HEK293 (cell line): Measurements from ENCODE around the gene TEX13D.

ENCODE experiments used
- CTCF ChIA-PET: fragments of 350-600 bp; formaldehyde crosslinking; extraction: SDS; loops from one replicate; lab custom pipeline; 2021; ENCODE audit warnings: antibody characterized with exemption; lab: Yijun Ruan, JAX
- POLR2A ChIA-PET: fragments of 300-600 bp; formaldehyde crosslinking; extraction: SDS; loops from one replicate; lab custom pipeline; 2020; ENCODE audit warnings: antibody characterized with exemption, inconsistent platforms; lab: Yijun Ruan, JAX
- H3K27ac ChIP-seq: fragments of 200-500 bp; sonication (Bioruptor generic); 2 replicates; pipeline ENCODE4 v1.5.1; 2014; ENCODE audit warnings: low read depth, low read length, control low read depth, inconsistent platforms; ENCODE audit errors: extremely low read depth
- H3K36me3 ChIP-seq, 2 experiments: fragments of 200-500 bp in 1 of 2; sonication (Bioruptor generic) in 1 of 2; 1 replicate in 1 of 2; 2 replicates in 1 of 2; pipeline ENCODE4 v1.5.1; 2014 to 2017; ENCODE audit warnings: inconsistent platforms in 2 of 2, low read length in 2 of 2; ENCODE audit not compliant: control insufficient read depth in 2 of 2, insufficient read depth in 1 of 2
- H3K4me1 ChIP-seq: fragments of 200-500 bp; sonication (Bioruptor generic); 2 replicates; pipeline ENCODE4 v1.5.1; 2014; ENCODE audit warnings: mild to moderate bottlenecking, low read length, inconsistent platforms; ENCODE audit not compliant: control insufficient read depth, insufficient read depth
- H3K4me3 ChIP-seq: 2 replicates; pipeline ENCODE4 v1.5.1; 2011; ENCODE audit warnings: low read depth, mild to moderate bottlenecking, control low read depth, low read length, moderate library complexity
- H3K9me3 ChIP-seq: fragments of 200-500 bp; sonication (Bioruptor generic); 2 replicates; pipeline ENCODE4 v1.5.1; 2014; ENCODE audit warnings: low read depth, low read length, inconsistent platforms; ENCODE audit not compliant: control insufficient read depth, insufficient read depth
- BCL11A ChIP-seq: fragments of 450-650 bp; formaldehyde crosslinking; IDR thresholded peaks from 2 replicates; pipeline ENCODE4 v1.5.1; 2016; ENCODE audit warnings: low read depth, missing biosample characterization, missing genetic modification characterization
- SCRT2 ChIP-seq: fragments of 450-650 bp; formaldehyde crosslinking; IDR thresholded peaks from 2 replicates; pipeline ENCODE4 v1.5.1; 2016; ENCODE audit warnings: missing biosample characterization, missing genetic modification characterization
- ZNF354C ChIP-seq: fragments of 450-650 bp; formaldehyde crosslinking; IDR thresholded peaks from 2 replicates; pipeline ENCODE4 v1.5.1; 2016; ENCODE audit warnings: missing biosample characterization, missing genetic modification characterization, low read depth, borderline replicate concordance
- ZNF362 ChIP-seq: fragments of 450-650 bp; formaldehyde crosslinking; IDR thresholded peaks from 2 replicates; pipeline ENCODE4 v1.5.1; 2016; ENCODE audit warnings: missing biosample characterization, missing genetic modification characterization
- ZNF510 ChIP-seq: fragments of 450-650 bp; formaldehyde crosslinking; IDR thresholded peaks from 2 replicates; pipeline ENCODE4 v1.5.1; 2018; ENCODE audit warnings: mild to moderate bottlenecking, missing genetic modification characterization, missing biosample characterization; ENCODE audit not compliant: insufficient replicate concordance
- ZNF513 ChIP-seq: fragments of 450-650 bp; IDR thresholded peaks from 2 replicates; pipeline ENCODE4 v1.5.1; 2018; ENCODE audit warnings: missing biosample characterization, missing genetic modification characterization
- ZNF529 ChIP-seq: fragments of 450-650 bp; formaldehyde crosslinking; IDR thresholded peaks from 2 replicates; pipeline ENCODE4 v1.5.1; 2017; ENCODE audit warnings: missing genetic modification characterization, missing biosample characterization; ENCODE audit not compliant: insufficient replicate concordance
- ZNF830 ChIP-seq: fragments of 450-650 bp; IDR thresholded peaks from 2 replicates; pipeline ENCODE4 v1.5.0; 2018; ENCODE audit warnings: missing biosample characterization, missing genetic modification characterization, low read depth, mild to moderate bottlenecking, moderate library complexity
- ZNF837 ChIP-seq: fragments of 450-650 bp; formaldehyde crosslinking; IDR thresholded peaks from 2 replicates; pipeline ENCODE4 v1.5.1; 2016; ENCODE audit warnings: missing biosample characterization, missing genetic modification characterization
- TF ChIP-seq, protein P1 (sequence below): fragments of 450-650 bp; formaldehyde crosslinking; IDR thresholded peaks from 2 replicates; pipeline ENCODE4 v1.5.1; 2017; ENCODE audit warnings: missing biosample characterization, missing genetic modification characterization
- TF ChIP-seq, protein P2 (sequence below): fragments of 450-650 bp; formaldehyde crosslinking; IDR thresholded peaks from 2 replicates; pipeline ENCODE4 v1.5.1; 2016; ENCODE audit warnings: missing biosample characterization, missing genetic modification characterization
- TF ChIP-seq, protein P3 (sequence below): fragments of 450-650 bp; formaldehyde crosslinking; IDR thresholded peaks from 2 replicates; pipeline ENCODE4 v1.5.1; 2016; ENCODE audit warnings: missing biosample characterization, missing genetic modification characterization, borderline replicate concordance
- TF ChIP-seq, protein P4 (sequence below): fragments of 450-650 bp; formaldehyde crosslinking; IDR thresholded peaks from 2 replicates; pipeline ENCODE4 v1.5.1; 2016; ENCODE audit warnings: missing biosample characterization, missing genetic modification characterization

The TEX13D gene

DNA sequence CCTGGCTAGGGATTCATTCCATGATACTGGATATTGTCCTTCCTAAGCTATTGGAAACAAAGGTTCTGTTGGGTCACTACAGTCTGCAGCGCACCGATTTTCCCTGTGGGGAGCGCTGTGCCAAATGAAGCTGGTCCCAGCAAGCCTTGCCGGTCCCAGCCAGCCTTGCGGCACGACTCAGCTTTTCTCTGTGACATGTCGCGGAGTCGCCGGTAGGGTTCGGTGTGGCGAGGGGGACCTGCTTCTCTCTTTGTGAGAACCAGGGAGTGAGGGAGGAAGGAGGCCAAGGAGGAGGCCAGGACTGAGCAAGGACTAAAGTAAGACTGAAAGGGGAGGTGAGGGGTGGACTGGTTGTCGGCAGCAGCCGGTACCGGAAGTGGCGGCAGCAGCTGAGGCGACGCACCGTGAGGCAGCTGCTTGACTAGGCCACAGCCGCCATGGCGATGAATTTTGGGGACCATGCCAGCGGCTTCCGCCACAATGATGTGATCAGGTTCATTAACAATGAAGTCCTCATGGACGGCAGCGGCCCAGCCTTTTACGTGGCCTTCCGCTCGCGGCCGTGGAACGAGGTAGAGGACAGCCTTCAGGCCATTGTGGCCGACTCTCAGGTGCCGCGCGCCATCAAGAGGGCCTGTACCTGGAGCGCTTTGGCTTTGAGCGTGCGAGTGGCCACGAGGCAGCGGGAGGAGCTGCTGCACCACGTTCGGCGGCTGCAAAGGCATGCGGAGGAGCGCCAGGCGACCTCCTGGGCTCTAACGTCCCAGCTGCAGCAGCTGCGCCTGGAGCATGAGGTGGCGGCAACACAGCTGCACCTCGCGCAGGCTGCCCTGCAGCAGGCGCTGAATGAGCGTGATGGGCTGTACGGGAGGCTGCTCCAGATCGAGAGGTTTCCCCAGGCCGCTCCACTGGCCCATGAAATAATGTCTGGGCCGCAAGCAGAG lies at the start of gene TEX13D:
Gene TEX13D (plus strand): TSS at position 180 of the 944 bp plus-strand sequence. CDS start 258 bp downstream, at position 438.
- Histone ChIP-seq H3K4me3 (no peak within 1 kb of the TSS), H3K4me1 (no peaks in the 10 kb centered on the region), H3K9me3 (no peaks in the 10 kb centered on the region), H3K36me3 (no peaks in the 10 kb centered on the region), H3K27ac (no peak within 1 kb of the TSS)
- ChIA-PET POLR2A (no interaction called here), CTCF (no interaction called here)
- no peak for TF ChIP-seq SCRT2

DNA sequence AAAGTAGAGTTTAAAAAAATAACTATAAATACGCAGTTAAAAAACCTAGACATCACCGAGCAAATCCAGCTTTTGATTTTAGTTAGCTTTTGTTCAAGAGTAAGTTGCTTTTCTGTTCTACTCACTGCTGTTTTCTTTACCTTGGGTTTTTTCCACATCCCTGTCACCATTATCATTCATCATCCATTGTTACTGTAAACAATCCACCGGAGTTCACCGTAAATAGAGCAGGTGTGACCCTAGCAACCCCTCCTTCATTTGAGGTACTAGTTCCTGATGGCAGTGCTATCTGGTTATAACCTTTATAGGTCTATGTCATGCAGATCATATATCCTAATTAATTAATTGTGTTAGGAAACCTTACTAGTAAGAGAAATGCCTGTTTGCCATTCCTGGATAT lies 43.0 kb upstream of the TEX13D start:
- TF ChIP-seq, protein P1, sequence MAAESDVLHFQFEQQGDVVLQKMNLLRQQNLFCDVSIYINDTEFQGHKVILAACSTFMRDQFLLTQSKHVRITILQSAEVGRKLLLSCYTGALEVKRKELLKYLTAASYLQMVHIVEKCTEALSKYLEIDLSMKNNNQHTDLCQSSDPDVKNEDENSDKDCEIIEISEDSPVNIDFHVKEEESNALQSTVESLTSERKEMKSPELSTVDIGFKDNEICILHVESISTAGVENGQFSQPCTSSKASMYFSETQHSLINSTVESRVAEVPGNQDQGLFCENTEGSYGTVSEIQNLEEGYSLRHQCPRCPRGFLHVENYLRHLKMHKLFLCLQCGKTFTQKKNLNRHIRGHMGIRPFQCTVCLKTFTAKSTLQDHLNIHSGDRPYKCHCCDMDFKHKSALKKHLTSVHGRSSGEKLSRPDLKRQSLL (tag by site-specific recombination) = no peak
- no peak for TF ChIP-seq ZNF510
- no peak for TF ChIP-seq ZNF837
- TF ChIP-seq, protein P2, sequence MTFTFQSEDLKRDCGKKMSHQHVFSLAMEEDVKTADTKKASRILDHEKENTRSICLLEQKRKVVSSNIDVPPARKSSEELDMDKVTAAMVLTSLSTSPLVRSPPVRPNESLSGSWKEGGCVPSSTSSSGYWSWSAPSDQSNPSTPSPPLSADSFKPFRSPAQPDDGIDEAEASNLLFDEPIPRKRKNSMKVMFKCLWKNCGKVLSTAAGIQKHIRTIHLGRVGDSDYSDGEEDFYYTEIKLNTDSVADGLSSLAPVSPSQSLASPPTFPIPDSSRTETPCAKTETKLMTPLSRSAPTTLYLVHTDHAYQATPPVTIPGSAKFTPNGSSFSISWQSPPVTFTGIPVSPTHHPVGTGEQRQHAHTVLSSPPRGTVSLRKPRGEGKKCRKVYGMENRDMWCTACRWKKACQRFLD (tag by site-specific recombination) = no peak
- TF ChIP-seq ZNF830 = no peak
- TF ChIP-seq, protein P3, sequence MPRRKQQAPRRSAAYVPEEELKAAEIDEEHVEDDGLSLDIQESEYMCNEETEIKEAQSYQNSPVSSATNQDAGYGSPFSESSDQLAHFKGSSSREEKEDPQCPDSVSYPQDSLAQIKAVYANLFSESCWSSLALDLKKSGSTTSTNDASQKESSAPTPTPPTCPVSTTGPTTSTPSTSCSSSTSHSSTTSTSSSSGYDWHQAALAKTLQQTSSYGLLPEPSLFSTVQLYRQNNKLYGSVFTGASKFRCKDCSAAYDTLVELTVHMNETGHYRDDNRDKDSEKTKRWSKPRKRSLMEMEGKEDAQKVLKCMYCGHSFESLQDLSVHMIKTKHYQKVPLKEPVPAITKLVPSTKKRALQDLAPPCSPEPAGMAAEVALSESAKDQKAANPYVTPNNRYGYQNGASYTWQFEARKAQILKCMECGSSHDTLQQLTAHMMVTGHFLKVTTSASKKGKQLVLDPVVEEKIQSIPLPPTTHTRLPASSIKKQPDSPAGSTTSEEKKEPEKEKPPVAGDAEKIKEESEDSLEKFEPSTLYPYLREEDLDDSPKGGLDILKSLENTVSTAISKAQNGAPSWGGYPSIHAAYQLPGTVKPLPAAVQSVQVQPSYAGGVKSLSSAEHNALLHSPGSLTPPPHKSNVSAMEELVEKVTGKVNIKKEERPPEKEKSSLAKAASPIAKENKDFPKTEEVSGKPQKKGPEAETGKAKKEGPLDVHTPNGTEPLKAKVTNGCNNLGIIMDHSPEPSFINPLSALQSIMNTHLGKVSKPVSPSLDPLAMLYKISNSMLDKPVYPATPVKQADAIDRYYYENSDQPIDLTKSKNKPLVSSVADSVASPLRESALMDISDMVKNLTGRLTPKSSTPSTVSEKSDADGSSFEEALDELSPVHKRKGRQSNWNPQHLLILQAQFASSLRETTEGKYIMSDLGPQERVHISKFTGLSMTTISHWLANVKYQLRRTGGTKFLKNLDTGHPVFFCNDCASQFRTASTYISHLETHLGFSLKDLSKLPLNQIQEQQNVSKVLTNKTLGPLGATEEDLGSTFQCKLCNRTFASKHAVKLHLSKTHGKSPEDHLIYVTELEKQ = no peak
- TF ChIP-seq, protein P4, sequence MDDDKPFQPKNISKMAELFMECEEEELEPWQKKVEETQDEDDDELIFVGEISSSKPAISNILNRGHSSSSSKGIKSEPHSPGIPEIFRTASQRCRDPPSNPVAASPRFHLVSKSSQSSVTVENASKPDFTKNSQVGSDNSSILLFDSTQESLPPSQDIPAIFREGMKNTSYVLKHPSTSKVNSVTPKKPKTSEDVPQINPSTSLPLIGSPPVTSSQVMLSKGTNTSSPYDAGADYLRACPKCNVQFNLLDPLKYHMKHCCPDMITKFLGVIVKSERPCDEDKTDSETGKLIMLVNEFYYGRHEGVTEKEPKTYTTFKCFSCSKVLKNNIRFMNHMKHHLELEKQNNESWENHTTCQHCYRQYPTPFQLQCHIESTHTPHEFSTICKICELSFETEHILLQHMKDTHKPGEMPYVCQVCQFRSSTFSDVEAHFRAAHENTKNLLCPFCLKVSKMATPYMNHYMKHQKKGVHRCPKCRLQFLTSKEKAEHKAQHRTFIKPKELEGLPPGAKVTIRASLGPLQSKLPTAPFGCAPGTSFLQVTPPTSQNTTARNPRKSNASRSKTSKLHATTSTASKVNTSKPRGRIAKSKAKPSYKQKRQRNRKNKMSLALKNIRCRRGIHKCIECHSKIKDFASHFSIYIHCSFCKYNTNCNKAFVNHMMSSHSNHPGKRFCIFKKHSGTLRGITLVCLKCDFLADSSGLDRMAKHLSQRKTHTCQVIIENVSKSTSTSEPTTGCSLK (tag by site-specific recombination) = no peak
- TF ChIP-seq SCRT2 = no peak
- no peak for TF ChIP-seq ZNF354C (tag by site-specific recombination)
- TF ChIP-seq ZNF362 = no peak
- no peak for TF ChIP-seq ZNF529
- no peak for TF ChIP-seq ZNF513 (tag by site-specific recombination)
- TF ChIP-seq BCL11A (tag by site-specific recombination) = no peak
- Histone ChIP-seq H3K9me3 (no peaks in the 10 kb centered on the region), H3K27ac (no peak overlapping the region), H3K4me3 (no peak overlapping the region), H3K4me1 (no peaks in the 10 kb centered on the region), H3K36me3 (no peaks in the 10 kb centered on the region)
- ChIA-PET POLR2A (no interaction called here), CTCF (no interaction called here)
